ENCODE results near the gene TMBIM6. TPM values are rescaled to one million over a fixed set of nuclear protein-coding genes. Genes with fewer than 3 reads are reported as not detected.
"Not testable (repeated sequence)": the region's sequence is repeated elsewhere in the genome, so short reads cannot be mapped to it uniquely, and the experiment has no call there.

Gene TMBIM6
- total and polyA plus RNA-seq, 7 experiments from 2014 or later = 307 to 916 (median 392) TPM

- Histone ChIP-seq H3K4me3 (ENCODE audit: low read length) (peak overlapping the region; percentile 78), H3K27me3 (ENCODE audit: control insufficient read depth in 2 of 2, insufficient read depth in 2 of 2, low read length in 2 of 2) (no peaks in the 10 kb centered on the region), H3K4me1 (ENCODE audit: control insufficient read depth in 2 of 2, insufficient read depth in 2 of 2, low read length in 2 of 2) (peaks cover 11 to 32% of the 10 kb centered on the region in 2 donors), H3K36me3 (ENCODE audit: control insufficient read depth in 2 of 3, insufficient read depth in 3 of 3, low read length in 3 of 3) (peaks cover 0 to 8% (median 0%) of the 10 kb centered on the region in 3 experiments), H3K9me3 (ENCODE audit: control insufficient read depth in 2 of 3, low read length in 3 of 3) (no peaks in the 10 kb centered on the region), H3K27ac (ENCODE audit: low read depth, low read length) (peak overlapping the region; percentile 92)
- H3K9me3 Mint-ChIP-seq = no peaks in the 10 kb centered on the region
- intact Hi-C loops (cut with micrococcal nuclease) = loop anchor here (1.0 to 10.0 kb wide), 19 partner anchors 7 to 517 kb away; partner anchors contain the start of genes MCRS1 (in 2 of the 2), PRPF40B (in 2 of the 2), TMBIM6 (in 2 of the 2) and NCKAP5L (in 1 of the 2)
- H3K27ac Mint-ChIP-seq = peak overlapping the region; percentile 72 to 94 (median 86)
- peak overlapping the region; percentile 78 to 96 (median 92) for H3K4me3 Mint-ChIP-seq
- peaks cover 40 to 54% (median 49%) of the 10 kb centered on the region in 7 donors for H3K4me1 Mint-ChIP-seq
- DNase-seq (peak in 5 of 9 donors; percentile 4 to 37 (median 11)), ATAC-seq (peak; percentile 28)
- ChIA-PET POLR2A (interaction anchor here (0.6 to 10.5 kb wide), 14 partner anchors 17 to 84 kb away, joined by 3 to 131 read pairs (median 10); partner anchors contain the start of genes PRPF40B and TMBIM6), CTCF (interaction anchor here (0.6 to 11.5 kb wide), 13 partner anchors 9 to 285 kb away, joined by 3 to 229 read pairs (median 4); partner anchors contain the start of gene TMBIM6)
- H3K27me3 Mint-ChIP-seq = peaks cover 0 to 24% (median 0%) of the 10 kb centered on the region in 5 donors
- H3K36me3 Mint-ChIP-seq = peaks cover 0 to 3% (median 0%) of the 10 kb centered on the region in 5 donors
Observed at GRCh38 chr12:49706351-49707127, 34.8 kb upstream of the TMBIM6 start.

- peak; percentile 97 for ATAC-seq
- peaks cover 11 to 32% of the 10 kb centered on the region in 2 donors for H3K4me1 ChIP-seq (ENCODE audit: control insufficient read depth in 2 of 2, insufficient read depth in 2 of 2, low read length in 2 of 2)
- intact Hi-C loops (cut with micrococcal nuclease) = loop anchor here (1.0 to 10.0 kb wide), 18 partner anchors 8 to 518 kb away; partner anchors contain the start of genes MCRS1 (in 2 of the 2), PRPF40B (in 2 of the 2), TMBIM6 (in 2 of the 2) and NCKAP5L (in 1 of the 2)
- Mint-ChIP-seq H3K27ac (peak within 1 kb of the TSS; percentile 72 to 94 (median 89)), H3K27me3 (peaks cover 0 to 29% (median 0%) of the 10 kb centered on the region in 5 donors), H3K4me1 (peaks cover 38 to 49% (median 46%) of the 10 kb centered on the region in 7 donors), H3K36me3 (peaks cover 0 to 3% (median 0%) of the 10 kb centered on the region in 5 donors), H3K4me3 (peak within 1 kb of the TSS; percentile 78 to 96 (median 92)), H3K9me3 (no peaks in the 10 kb centered on the region)
- H3K36me3 ChIP-seq (ENCODE audit: control insufficient read depth in 2 of 3, insufficient read depth in 3 of 3, low read length in 3 of 3) = peaks cover 0 to 8% (median 0%) of the 10 kb centered on the region in 3 experiments
- DNase-seq = peak; percentile 97 to 100 (median 98)
- no peaks in the 10 kb centered on the region for H3K9me3 ChIP-seq (ENCODE audit: control insufficient read depth in 2 of 3, low read length in 3 of 3)
- H3K27ac ChIP-seq (ENCODE audit: low read depth, low read length) = peak within 1 kb of the TSS; percentile 92
- CTCF ChIA-PET = interaction anchor here (0.5 to 11.5 kb wide), 20 partner anchors 10 to 285 kb away, joined by 3 to 229 read pairs (median 4); partner anchors contain the start of gene TMBIM6
- no peaks in the 10 kb centered on the region for H3K27me3 ChIP-seq (ENCODE audit: control insufficient read depth in 2 of 2, insufficient read depth in 2 of 2, low read length in 2 of 2)
- peak within 1 kb of the TSS; percentile 78 for H3K4me3 ChIP-seq (ENCODE audit: low read length)
- POLR2A ChIA-PET = interaction anchor here (0.6 to 10.5 kb wide), 12 partner anchors 18 to 70 kb away, joined by 4 to 131 read pairs (median 15); partner anchors contain the start of gene TMBIM6
Observed at GRCh38 chr12:49707128-49707811, 34.1 kb upstream of the TMBIM6 start, which contains the start of gene FMNL3. FMNL3 (minus strand) TSS chr12:49707405; CDS start chr12:49707180, 225 bp downstream.

- no peak for DNase-seq
- Histone ChIP-seq H3K27ac (ENCODE audit: low read depth, low read length) (no peak overlapping the region), H3K9me3 (ENCODE audit: control insufficient read depth in 2 of 3, low read length in 3 of 3) (no peaks in the 10 kb centered on the region), H3K4me3 (ENCODE audit: low read length) (no peak overlapping the region), H3K36me3 (ENCODE audit: control insufficient read depth in 2 of 3, insufficient read depth in 3 of 3, low read length in 3 of 3) (peaks cover 0 to 8% (median 0%) of the 10 kb centered on the region in 3 experiments), H3K27me3 (ENCODE audit: control insufficient read depth in 2 of 2, insufficient read depth in 2 of 2, low read length in 2 of 2) (no peaks in the 10 kb centered on the region), H3K4me1 (ENCODE audit: control insufficient read depth in 2 of 2, insufficient read depth in 2 of 2, low read length in 2 of 2) (peaks cover 11 to 31% of the 10 kb centered on the region in 2 donors)
- peak overlapping the region; percentile 44 to 96 (median 76) for H3K4me3 Mint-ChIP-seq
- H3K9me3 Mint-ChIP-seq = no peaks in the 10 kb centered on the region
- ChIA-PET POLR2A (interaction anchor here (0.7 to 10.5 kb wide), 8 partner anchors 10 to 70 kb away, joined by 3 to 131 read pairs (median 15); partner anchors contain the start of gene TMBIM6), CTCF (interaction anchor here (0.7 to 11.5 kb wide), 10 partner anchors 17 to 225 kb away, joined by 3 to 229 read pairs (median 4); no protein-coding TSS in a partner anchor)
- peaks cover 0 to 3% (median 0%) of the 10 kb centered on the region in 5 donors for H3K36me3 Mint-ChIP-seq
- peak overlapping the region; percentile 19 to 94 (median 79) for H3K27ac Mint-ChIP-seq
- intact Hi-C loops (cut with micrococcal nuclease) = loop anchor here (1.0 to 10.0 kb wide), 18 partner anchors 8 to 518 kb away; partner anchors contain the start of genes MCRS1 (in 2 of the 2), PRPF40B (in 2 of the 2), TMBIM6 (in 2 of the 2) and NCKAP5L (in 1 of the 2)
- ATAC-seq = no peak
- peaks cover 0 to 32% (median 4%) of the 10 kb centered on the region in 5 donors for H3K27me3 Mint-ChIP-seq
- peaks cover 34 to 44% (median 41%) of the 10 kb centered on the region in 7 donors for H3K4me1 Mint-ChIP-seq
Observed at GRCh38 chr12:49707812-49708147, 33.6 kb upstream of the TMBIM6 start.

- intact Hi-C loops (cut with micrococcal nuclease) = loop anchor here in 1 of 2 donors (5.0 to 10.0 kb wide), 2 partner anchors 142 to 344 kb away; partner anchors contain the start of genes MCRS1 and SPATS2
- H3K9me3 Mint-ChIP-seq = no peaks in the 10 kb centered on the region
- H3K36me3 ChIP-seq (ENCODE audit: control insufficient read depth in 2 of 3, insufficient read depth in 3 of 3, low read length in 3 of 3) = peaks cover 0 to 8% (median 0%) of the 10 kb centered on the region in 3 experiments
- H3K36me3 Mint-ChIP-seq = no peaks in the 10 kb centered on the region
- H3K4me3 Mint-ChIP-seq = peak overlapping the region in 2 of 10 donors; percentile 7 to 35
- no peak for ATAC-seq
- H3K4me1 ChIP-seq (ENCODE audit: control insufficient read depth in 2 of 2, insufficient read depth in 2 of 2, low read length in 2 of 2) = peaks cover 11 to 20% of the 10 kb centered on the region in 2 donors
- peaks cover 23 to 33% (median 30%) of the 10 kb centered on the region in 7 donors for H3K4me1 Mint-ChIP-seq
- ChIA-PET POLR2A (interaction anchor here (1.0 to 10.5 kb wide), 6 partner anchors 32 to 71 kb away, joined by 4 to 131 read pairs (median 15); partner anchors contain the start of gene TMBIM6), CTCF (interaction anchor here (1.1 to 11.5 kb wide), 6 partner anchors 18 to 81 kb away, joined by 3 to 229 read pairs (median 5); no protein-coding TSS in a partner anchor)
- H3K4me3 ChIP-seq (ENCODE audit: low read length) = no peak overlapping the region
- no peak for DNase-seq
- H3K27ac Mint-ChIP-seq = no peak overlapping the region
- peaks cover 5 to 33% (median 6%) of the 10 kb centered on the region in 5 donors for H3K27me3 Mint-ChIP-seq
- H3K27me3 ChIP-seq (ENCODE audit: control insufficient read depth in 2 of 2, insufficient read depth in 2 of 2, low read length in 2 of 2) = no peaks in the 10 kb centered on the region
- no peaks in the 10 kb centered on the region for H3K9me3 ChIP-seq (ENCODE audit: control insufficient read depth in 2 of 3, low read length in 3 of 3)
- no peak overlapping the region for H3K27ac ChIP-seq (ENCODE audit: low read depth, low read length)
Observed at GRCh38 chr12:49708851-49709250, 32.5 kb upstream of the TMBIM6 start.

GRCh38 chr12:49713952-49714351 is 27.4 kb upstream of the TMBIM6 start:
- H3K36me3 Mint-ChIP-seq; H3K27me3 ChIP-seq (ENCODE audit: control insufficient read depth in 2 of 2, insufficient read depth in 2 of 2, low read length in 2 of 2); H3K9me3 ChIP-seq (ENCODE audit: control insufficient read depth in 2 of 3, low read length in 3 of 3); H3K4me3 Mint-ChIP-seq; POLR2A ChIA-PET; H3K4me1 ChIP-seq (ENCODE audit: control insufficient read depth in 2 of 2, insufficient read depth in 2 of 2, low read length in 2 of 2); H3K27ac ChIP-seq (ENCODE audit: low read depth, low read length); H3K4me3 ChIP-seq (ENCODE audit: low read length); H3K4me1 Mint-ChIP-seq; H3K9me3 Mint-ChIP-seq; ATAC-seq; H3K27ac Mint-ChIP-seq; DNase-seq; intact Hi-C loops (cut with micrococcal nuclease); H3K36me3 ChIP-seq (ENCODE audit: control insufficient read depth in 2 of 3, insufficient read depth in 3 of 3, low read length in 3 of 3): not testable (repeated sequence)
- CTCF ChIA-PET = interaction anchor here (1.0 kb wide), 1 partner anchor 78 kb away, joined by 4 read pairs; no protein-coding TSS in a partner anchor
- peaks cover 5 to 47% (median 26%) of the 10 kb centered on the region in 5 donors for H3K27me3 Mint-ChIP-seq
